PC-9 (cell line): Measurements from ENCODE around the gene ELP4.

Source experiments
- EZH2 ChIP-seq: fragments of 200-600 bp; sonication (generic); IDR thresholded peaks from 2 replicates; pipeline ENCODE4 v1.8.0; 2017; ENCODE audit warnings: antibody characterized with exemption, low read depth
- TF ChIP-seq, protein P1 (sequence below): fragments of 200-600 bp; sonication (generic); conservative IDR thresholded peaks from 2 replicates; pipeline ENCODE4 v1.6.1; 2017; ENCODE audit warnings: mixed run types, antibody characterized with exemption, mild to moderate bottlenecking, moderate library complexity

DNA sequence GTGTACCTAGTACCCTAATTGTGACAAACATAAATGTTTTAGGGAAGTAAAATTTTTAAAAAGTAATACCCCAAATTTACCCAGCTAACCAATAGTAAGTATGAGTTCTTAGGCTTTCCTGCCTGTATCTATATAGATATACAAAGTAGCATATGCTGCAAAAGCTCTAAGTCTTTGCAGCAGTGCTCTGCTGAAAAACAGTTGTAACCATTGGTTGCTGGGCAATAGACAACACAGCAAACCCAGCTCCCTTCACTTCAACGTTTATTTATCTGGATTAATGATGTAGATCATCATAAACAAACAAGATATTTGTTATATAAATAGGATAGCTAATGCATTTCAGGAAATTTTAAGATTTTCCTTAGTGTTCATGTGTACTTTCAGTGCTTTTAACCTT lies 218.9 kb downstream of the ELP4 start:
- TF ChIP-seq, protein P1, sequence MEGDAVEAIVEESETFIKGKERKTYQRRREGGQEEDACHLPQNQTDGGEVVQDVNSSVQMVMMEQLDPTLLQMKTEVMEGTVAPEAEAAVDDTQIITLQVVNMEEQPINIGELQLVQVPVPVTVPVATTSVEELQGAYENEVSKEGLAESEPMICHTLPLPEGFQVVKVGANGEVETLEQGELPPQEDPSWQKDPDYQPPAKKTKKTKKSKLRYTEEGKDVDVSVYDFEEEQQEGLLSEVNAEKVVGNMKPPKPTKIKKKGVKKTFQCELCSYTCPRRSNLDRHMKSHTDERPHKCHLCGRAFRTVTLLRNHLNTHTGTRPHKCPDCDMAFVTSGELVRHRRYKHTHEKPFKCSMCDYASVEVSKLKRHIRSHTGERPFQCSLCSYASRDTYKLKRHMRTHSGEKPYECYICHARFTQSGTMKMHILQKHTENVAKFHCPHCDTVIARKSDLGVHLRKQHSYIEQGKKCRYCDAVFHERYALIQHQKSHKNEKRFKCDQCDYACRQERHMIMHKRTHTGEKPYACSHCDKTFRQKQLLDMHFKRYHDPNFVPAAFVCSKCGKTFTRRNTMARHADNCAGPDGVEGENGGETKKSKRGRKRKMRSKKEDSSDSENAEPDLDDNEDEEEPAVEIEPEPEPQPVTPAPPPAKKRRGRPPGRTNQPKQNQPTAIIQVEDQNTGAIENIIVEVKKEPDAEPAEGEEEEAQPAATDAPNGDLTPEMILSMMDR: no peak
- no peak for TF ChIP-seq EZH2
